Peyer's patch (tissue), 4 donors: ENCODE results near the gene EHD4. TPM values are rescaled to one million over a fixed set of nuclear protein-coding genes. Genes with fewer than 3 reads are reported as not detected.

Experiments
- DNase-seq, 3 donors: peaks; one replicate each; pipeline ENCODE4 v3.0.0-alpha.2; 2017 to 2019
- H3K27ac ChIP-seq, 4 donors: fragments of 200-600 bp; sonication (generic); one replicate each; pipeline ENCODE4 v1.5.1; 2016 to 2019
- H3K27me3 ChIP-seq, 2 donors: fragments of 200-600 bp; sonication (generic); one replicate each; pipeline ENCODE4 v1.5.1; 2019
- H3K36me3 ChIP-seq, 3 donors: fragments of 200-600 bp; sonication (generic); one replicate each; pipeline ENCODE4 v1.5.1; 2016 to 2019
- H3K4me1 ChIP-seq, 4 donors: fragments of 200-600 bp; sonication (generic); one replicate each; pipeline ENCODE4 v1.5.1; 2016 to 2019
- H3K4me3 ChIP-seq, 4 donors: fragments of 200-600 bp; sonication (generic); 1 replicate in 3 of 4; 2 replicates in 1 of 4; pipeline ENCODE4 v1.5.1; 2016 to 2019; ENCODE audit warnings: mild to moderate bottlenecking in 1 of 4
- H3K9me3 ChIP-seq, 4 donors: fragments of 200-600 bp; sonication (generic); one replicate each; pipeline ENCODE4 v1.5.1; 2016 to 2019; ENCODE audit warnings: mild to moderate bottlenecking in 1 of 4
- CTCF ChIP-seq, 6 experiments: fragments of 450-650 bp in 4 of 6; fragments of 200-600 bp in 2 of 6; sonication (generic) in 1 of 6; IDR thresholded peaks; one replicate each; pipeline ENCODE4 v1.5.1; 2017 to 2019; ENCODE audit warnings: antibody characterized with exemption in 6 of 6, mild to moderate bottlenecking in 3 of 6, moderate library complexity in 1 of 6
- POLR2A ChIP-seq, 2 donors: fragments of 450-650 bp; IDR thresholded peaks; one replicate each; pipeline ENCODE4 v1.5.1; 2017; ENCODE audit warnings: antibody characterized with exemption in 2 of 2, mild to moderate bottlenecking in 2 of 2, moderate library complexity in 2 of 2
- total RNA-seq, 4 donors: library from RNA; depleted of rRNA; stranded (reverse); fragments of >200 nt; gene quantifications; one replicate each; pipeline ENCODE4 v1.1.0, GENCODE V29; 2016

EHD4 gene
- total RNA-seq, 4 donors from 2014 or later: 23.1 to 53.9 (median 34.9) TPM

GRCh38 chr15:41862515-41863116 is 109.7 kb downstream of the EHD4 start:
- Histone ChIP-seq H3K4me1 (no peaks in the 10 kb centered on the region), H3K36me3 (no peaks in the 10 kb centered on the region), H3K4me3 (no peak overlapping the region), H3K27me3 (no peaks in the 10 kb centered on the region), H3K9me3 (no peaks in the 10 kb centered on the region), H3K27ac (no peak overlapping the region)
- TF ChIP-seq CTCF (IDR thresholded peaks at IDR 0.05): no peak
- TF ChIP-seq POLR2A (IDR thresholded peaks at IDR 0.05): no peak
- DNase-seq: peak in 2 of 3 donors; percentile 59 to 66

- Histone ChIP-seq H3K4me3 (no peak overlapping the region), H3K36me3 (no peaks in the 10 kb centered on the region), H3K27me3 (no peaks in the 10 kb centered on the region), H3K27ac (no peak overlapping the region), H3K4me1 (no peaks in the 10 kb centered on the region), H3K9me3 (no peaks in the 10 kb centered on the region)
- TF ChIP-seq POLR2A (IDR thresholded peaks at IDR 0.05): no peak
- no peak for TF ChIP-seq CTCF (IDR thresholded peaks at IDR 0.05)
- DNase-seq: no peak
Measured at GRCh38 chr15:41861736-41862356, 110.5 kb downstream of the EHD4 start.

- Histone ChIP-seq H3K36me3 (no peaks in the 10 kb centered on the region), H3K27me3 (no peaks in the 10 kb centered on the region), H3K4me1 (no peaks in the 10 kb centered on the region), H3K9me3 (no peaks in the 10 kb centered on the region), H3K4me3 (no peak overlapping the region), H3K27ac (no peak overlapping the region)
- no peak for DNase-seq
- no peak for TF ChIP-seq CTCF (IDR thresholded peaks at IDR 0.05)
- TF ChIP-seq POLR2A (IDR thresholded peaks at IDR 0.05): no peak
Measured at GRCh38 chr15:41860049-41860828, 112.1 kb downstream of the EHD4 start.

GRCh38 chr15:41858756-41859155 is 113.6 kb downstream of the EHD4 start:
- no peak overlapping the region for H3K4me3 ChIP-seq
- H3K27ac ChIP-seq: no peak overlapping the region
- no peaks in the 10 kb centered on the region for H3K27me3 ChIP-seq
- no peaks in the 10 kb centered on the region for H3K36me3 ChIP-seq
- no peak for DNase-seq
- no peak for TF ChIP-seq CTCF (IDR thresholded peaks at IDR 0.05)
- no peak for TF ChIP-seq POLR2A (IDR thresholded peaks at IDR 0.05)
- H3K4me1 ChIP-seq: no peaks in the 10 kb centered on the region
- no peaks in the 10 kb centered on the region for H3K9me3 ChIP-seq

- Histone ChIP-seq H3K27me3 (no peaks in the 10 kb centered on the region), H3K4me1 (no peaks in the 10 kb centered on the region), H3K9me3 (no peaks in the 10 kb centered on the region), H3K4me3 (no peak overlapping the region), H3K36me3 (no peaks in the 10 kb centered on the region), H3K27ac (no peak overlapping the region)
- DNase-seq: no peak
- TF ChIP-seq CTCF (IDR thresholded peaks at IDR 0.05): no peak
- TF ChIP-seq POLR2A (IDR thresholded peaks at IDR 0.05): no peak
Measured at GRCh38 chr15:41857316-41857715, 115.0 kb downstream of the EHD4 start.
